ENCODE data around the gene CEP57L1.
A peak's percentile ranks its signal among the peaks of the same experiment; 100 is the strongest.

DNA sequence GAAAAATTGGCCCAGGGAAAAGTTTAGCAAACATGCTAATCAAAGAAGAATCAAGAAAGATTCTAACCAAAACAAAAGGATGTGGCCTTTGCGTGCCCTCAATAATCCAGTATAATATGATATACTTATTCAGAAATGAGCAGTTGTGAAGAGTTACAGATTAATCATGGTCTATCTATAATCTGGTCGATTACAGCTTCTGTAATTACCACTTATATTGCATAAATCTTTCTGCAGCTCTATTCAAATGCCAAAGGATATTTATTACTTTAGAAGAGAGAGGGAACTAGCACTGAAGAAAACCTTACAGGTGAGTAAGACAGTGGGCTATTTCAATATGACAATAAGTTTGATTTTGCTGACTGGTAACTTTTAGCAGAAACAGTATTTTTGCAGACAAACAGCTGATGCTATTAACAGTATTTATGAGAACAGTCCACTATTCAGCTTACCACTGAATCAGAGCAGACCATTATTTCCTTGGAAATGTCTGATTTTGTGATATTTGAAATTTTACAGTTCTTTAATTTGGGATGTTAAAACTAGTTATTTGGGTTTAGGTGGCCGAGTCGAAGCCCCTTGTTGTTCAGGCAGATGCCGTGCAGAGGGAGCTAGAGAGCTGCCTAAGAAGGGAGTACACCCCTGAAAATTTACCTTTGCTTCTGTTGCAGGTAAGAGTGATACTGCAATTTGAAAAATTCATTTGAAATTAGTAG is 92.2 kb downstream of the CEP57L1 start:
- TF ChIP-seq, protein P1, sequence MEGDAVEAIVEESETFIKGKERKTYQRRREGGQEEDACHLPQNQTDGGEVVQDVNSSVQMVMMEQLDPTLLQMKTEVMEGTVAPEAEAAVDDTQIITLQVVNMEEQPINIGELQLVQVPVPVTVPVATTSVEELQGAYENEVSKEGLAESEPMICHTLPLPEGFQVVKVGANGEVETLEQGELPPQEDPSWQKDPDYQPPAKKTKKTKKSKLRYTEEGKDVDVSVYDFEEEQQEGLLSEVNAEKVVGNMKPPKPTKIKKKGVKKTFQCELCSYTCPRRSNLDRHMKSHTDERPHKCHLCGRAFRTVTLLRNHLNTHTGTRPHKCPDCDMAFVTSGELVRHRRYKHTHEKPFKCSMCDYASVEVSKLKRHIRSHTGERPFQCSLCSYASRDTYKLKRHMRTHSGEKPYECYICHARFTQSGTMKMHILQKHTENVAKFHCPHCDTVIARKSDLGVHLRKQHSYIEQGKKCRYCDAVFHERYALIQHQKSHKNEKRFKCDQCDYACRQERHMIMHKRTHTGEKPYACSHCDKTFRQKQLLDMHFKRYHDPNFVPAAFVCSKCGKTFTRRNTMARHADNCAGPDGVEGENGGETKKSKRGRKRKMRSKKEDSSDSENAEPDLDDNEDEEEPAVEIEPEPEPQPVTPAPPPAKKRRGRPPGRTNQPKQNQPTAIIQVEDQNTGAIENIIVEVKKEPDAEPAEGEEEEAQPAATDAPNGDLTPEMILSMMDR (IDR thresholded peaks at IDR 0.05): peak; percentile 82 to 94 (median 89)
- no peak for TF ChIP-seq POLR2A (IDR thresholded peaks at IDR 0.05)

Data from body of pancreas (tissue), 4 donors.